Fibroblast of villous mesenchyme (primary cell): ENCODE measurements around the gene CD3D. TPM values are rescaled to one million over a fixed set of nuclear protein-coding genes. Genes with fewer than 3 reads are reported as not detected.
A peak's percentile ranks its signal among the peaks of the same experiment; 100 is the strongest.

Experiments used
- DNase-seq: peaks from one replicate; pipeline ENCODE4 v3.0.0-alpha.2; 2010; ENCODE audit warnings: low read depth
- H3K4me3 ChIP-seq: 2 replicates; pipeline ENCODE4 v1.5.1; 2011; ENCODE audit warnings: low read depth, mild to moderate bottlenecking, low read length
- total RNA-seq: library from RNA; depleted of rRNA; stranded (reverse); fragments of >200 nt; gene quantifications from 2 replicates; pipeline ENCODE4 v1.2.3, GENCODE V29; 2012
- TF ChIP-seq, protein P1 (sequence below): IDR thresholded peaks from 2 replicates; pipeline ENCODE4 v1.5.1; 2012; ENCODE audit warnings: low read depth, mild to moderate bottlenecking, low read length; ENCODE audit not compliant: insufficient read depth

The CD3D gene
- total RNA-seq: not detected in 2 replicates

DNA sequence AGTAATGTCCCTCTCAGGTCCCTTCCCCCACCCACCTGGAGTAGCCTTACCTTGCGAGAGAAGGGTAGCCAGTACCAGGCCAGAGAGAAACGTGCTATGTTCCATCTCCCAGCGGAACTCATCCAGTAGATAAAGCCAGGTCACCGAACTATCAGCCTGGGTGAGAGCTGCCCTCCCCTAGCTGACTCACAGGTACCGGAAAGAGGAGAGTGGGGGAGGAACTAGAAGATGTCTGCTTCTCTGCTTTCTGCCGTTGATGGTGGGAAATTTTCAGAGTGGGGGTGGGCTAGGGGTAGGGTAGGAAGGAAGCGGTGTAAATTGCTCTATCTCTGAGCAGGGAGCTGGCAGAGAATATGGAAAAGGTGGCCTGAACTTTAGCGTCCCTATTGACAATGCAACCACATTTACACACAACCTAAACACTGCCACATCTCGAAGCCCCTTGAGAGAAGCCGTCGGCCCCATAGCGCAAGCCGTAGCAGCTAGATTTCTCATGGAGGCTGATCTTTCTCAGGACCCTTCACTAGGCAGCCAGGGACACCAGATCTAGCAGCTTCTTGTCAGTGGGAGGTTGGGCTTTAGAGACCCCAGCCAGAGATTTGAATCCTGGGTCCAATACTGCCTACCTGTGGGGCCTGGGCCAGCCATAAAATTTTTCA lies at the start of gene CD3D:
Gene CD3D (minus strand): TSS at position 203 of the 659 bp plus-strand sequence. CDS start 98 bp downstream, at position 105.
- no peak for DNase-seq
- TF ChIP-seq, protein P1, sequence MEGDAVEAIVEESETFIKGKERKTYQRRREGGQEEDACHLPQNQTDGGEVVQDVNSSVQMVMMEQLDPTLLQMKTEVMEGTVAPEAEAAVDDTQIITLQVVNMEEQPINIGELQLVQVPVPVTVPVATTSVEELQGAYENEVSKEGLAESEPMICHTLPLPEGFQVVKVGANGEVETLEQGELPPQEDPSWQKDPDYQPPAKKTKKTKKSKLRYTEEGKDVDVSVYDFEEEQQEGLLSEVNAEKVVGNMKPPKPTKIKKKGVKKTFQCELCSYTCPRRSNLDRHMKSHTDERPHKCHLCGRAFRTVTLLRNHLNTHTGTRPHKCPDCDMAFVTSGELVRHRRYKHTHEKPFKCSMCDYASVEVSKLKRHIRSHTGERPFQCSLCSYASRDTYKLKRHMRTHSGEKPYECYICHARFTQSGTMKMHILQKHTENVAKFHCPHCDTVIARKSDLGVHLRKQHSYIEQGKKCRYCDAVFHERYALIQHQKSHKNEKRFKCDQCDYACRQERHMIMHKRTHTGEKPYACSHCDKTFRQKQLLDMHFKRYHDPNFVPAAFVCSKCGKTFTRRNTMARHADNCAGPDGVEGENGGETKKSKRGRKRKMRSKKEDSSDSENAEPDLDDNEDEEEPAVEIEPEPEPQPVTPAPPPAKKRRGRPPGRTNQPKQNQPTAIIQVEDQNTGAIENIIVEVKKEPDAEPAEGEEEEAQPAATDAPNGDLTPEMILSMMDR: no peak
- no peak within 1 kb of the TSS for H3K4me3 ChIP-seq

DNA sequence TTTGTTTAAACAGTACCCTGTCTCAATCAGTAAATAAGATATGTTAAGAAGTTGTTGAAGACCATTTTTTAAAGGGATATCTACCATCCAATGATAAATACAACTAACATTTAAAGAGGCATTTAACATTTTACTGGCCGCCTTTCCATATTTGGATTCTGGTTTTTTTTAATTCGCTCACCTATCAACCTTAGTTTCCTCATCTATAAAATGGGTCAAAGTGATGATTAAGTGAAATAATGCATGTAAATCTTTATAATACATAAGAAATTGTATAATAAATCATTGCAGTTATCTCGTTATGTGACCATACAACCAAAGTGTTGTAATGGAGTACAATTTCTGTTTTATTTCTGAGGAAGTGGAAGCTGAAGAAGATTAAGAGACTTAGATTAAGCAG lies 41.2 kb upstream of the CD3D start:
- DNase-seq: no peak
- H3K4me3 ChIP-seq: no peak overlapping the region
- TF ChIP-seq, protein P1: no peak

DNA sequence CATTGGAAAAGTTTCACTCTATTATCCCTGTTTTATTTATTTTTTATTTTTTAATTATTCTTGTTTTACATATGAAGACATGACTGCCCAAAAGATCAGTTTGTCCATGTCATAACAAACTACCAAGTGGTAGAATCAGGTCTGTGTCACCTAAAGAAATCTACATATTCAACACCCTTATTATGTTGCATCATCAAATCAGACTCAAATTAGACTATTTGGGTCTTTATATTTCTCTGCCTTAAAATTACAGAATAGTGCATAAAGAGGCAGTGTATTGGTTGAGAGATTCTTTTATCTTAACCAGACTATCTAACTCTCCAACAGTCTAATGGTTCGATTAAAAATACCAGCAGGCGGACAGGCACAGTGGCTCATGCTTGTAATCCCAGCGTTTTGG lies 40.4 kb upstream of the CD3D start:
- TF ChIP-seq, protein P1: no peak
- H3K4me3 ChIP-seq: no peak overlapping the region
- no peak for DNase-seq

DNA sequence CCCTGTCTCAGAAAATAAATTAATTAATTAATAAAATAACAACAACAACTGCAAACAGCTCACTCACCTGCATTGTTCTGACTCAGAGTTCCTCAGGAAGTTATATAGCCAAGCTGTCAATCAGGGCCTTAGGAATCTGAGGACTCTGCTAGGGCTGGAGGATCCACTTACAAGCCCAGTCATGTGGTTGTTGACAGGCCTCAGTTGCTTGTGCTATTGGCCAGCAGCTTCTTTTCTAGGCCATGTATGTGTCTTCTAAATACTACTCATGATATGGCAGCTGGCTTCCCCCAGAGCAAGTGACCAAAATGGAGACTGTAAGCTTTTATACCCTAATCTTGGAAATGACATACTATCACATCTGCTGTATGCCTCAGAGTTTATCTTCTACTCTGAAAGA lies 38.1 kb upstream of the CD3D start:
- DNase-seq: no peak
- H3K4me3 ChIP-seq: no peak overlapping the region
- TF ChIP-seq, protein P1: no peak

DNA sequence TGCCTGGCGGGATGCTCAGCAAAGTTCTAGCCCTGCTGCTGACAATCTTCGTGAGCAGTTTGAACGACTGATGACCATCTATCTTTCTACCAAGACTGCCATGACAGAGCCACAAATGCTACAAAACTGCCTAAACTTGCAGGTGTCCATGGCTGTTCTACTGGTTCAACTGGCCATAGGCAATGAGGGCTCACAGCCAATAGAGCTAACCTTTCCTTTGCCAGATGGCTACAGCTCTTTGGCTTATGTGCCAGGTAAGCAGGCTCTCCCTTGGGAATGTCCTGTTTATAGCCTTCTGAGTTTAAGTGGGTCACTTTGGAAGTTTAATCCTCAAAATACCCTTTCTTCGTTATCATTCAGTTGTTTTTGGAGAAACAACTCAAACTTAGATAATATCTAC lies 37.0 kb upstream of the CD3D start:
- TF ChIP-seq, protein P1: no peak
- H3K4me3 ChIP-seq: no peak overlapping the region
- DNase-seq: no peak

DNA sequence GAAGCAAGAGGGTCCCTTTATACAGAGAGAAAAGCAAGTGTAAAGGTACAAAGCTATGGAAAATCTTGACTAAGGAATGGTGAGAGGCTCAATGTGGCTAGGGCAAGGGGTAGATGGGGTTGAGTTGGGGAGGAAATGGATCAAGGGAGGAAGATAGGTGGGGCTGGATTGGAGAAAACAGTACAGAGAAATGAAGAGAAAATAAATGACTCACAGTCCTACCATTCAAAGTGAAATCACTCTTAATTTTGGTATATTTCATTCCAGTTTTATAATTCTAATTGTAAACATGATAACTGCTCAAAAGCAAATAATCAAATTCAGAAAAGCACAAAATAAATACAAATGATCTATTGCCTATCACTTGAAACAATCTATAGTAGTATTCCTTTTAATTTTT lies 33.5 kb upstream of the CD3D start:
- TF ChIP-seq, protein P1: no peak
- no peak overlapping the region for H3K4me3 ChIP-seq
- no peak for DNase-seq

DNA sequence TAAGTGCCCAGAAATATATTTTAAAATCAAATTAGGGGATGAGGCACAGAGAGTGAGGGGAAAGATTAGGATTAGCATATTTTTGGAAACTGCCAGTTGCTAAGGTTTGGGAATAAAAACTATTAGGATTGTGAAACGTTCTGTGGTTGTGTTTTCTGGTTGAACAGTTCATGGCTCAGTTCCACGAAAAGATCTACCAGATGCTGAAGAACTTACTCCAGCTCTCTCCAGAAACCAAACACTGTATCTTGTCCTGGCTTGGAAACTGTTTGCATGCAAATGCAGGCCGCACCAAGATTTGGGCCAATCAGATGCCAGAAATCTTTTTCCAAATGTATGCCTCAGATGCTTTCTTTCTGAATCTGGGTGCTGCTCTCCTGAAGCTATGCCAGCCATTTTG lies 32.2 kb upstream of the CD3D start:
- TF ChIP-seq, protein P1: no peak
- no peak overlapping the region for H3K4me3 ChIP-seq
- peak; percentile 10 for DNase-seq
